MCF 10A (cell line): ENCODE results near the gene MIA3. TPM values are rescaled to one million over a fixed set of nuclear protein-coding genes. Genes with fewer than 3 reads are reported as not detected.
A peak's percentile ranks its signal among the peaks of the same experiment; 100 is the strongest.

Source experiments
- BruUV-seq: library from RNA; stranded (reverse); fragments of 400-500 nt; replicated peaks from 2 replicates; lab custom pipeline; 2021; lab: Mats Ljungman, UMichigan
- CTCF ChIA-PET: fragments of 300-600 bp; sonication (Branson Sonifier 250); formaldehyde crosslinking; extraction: SDS; loops from one replicate; lab custom pipeline; 2021; ENCODE audit warnings: antibody characterized with exemption, inconsistent platforms; lab: Yijun Ruan, JAX
- POLR2A ChIA-PET: fragments of 300-600, 350-650 bp; sonication (Branson Sonifier 250); formaldehyde crosslinking; extraction: SDS; loops from one replicate; lab custom pipeline; 2020; ENCODE audit warnings: antibody characterized with exemption, inconsistent platforms; lab: Yijun Ruan, JAX
- DNase-seq: peaks from one replicate; pipeline ENCODE4 v3.0.0-alpha.2; 2018; ENCODE audit not compliant: unreplicated experiment
- H3K27ac Mint-ChIP-seq: one replicate; pipeline ENCODE4 v1.8.0; 2022; ENCODE audit warnings: mild to moderate bottlenecking, low read depth, mixed read lengths; ENCODE audit not compliant: unreplicated experiment
- H3K27me3 Mint-ChIP-seq: one replicate; pipeline ENCODE4 v1.8.0; 2022; ENCODE audit warnings: mixed read lengths; ENCODE audit not compliant: insufficient read depth, unreplicated experiment
- H3K36me3 Mint-ChIP-seq: one replicate; pipeline ENCODE4 v1.8.0; 2022; ENCODE audit warnings: mild to moderate bottlenecking, moderate library complexity, mixed read lengths; ENCODE audit not compliant: insufficient read depth, unreplicated experiment
- H3K4me1 Mint-ChIP-seq: one replicate; pipeline ENCODE4 v1.8.0; 2022; ENCODE audit warnings: mixed read lengths; ENCODE audit not compliant: insufficient read depth, unreplicated experiment
- H3K4me3 Mint-ChIP-seq: one replicate; pipeline ENCODE4 v1.8.0; 2022; ENCODE audit warnings: mild to moderate bottlenecking, moderate library complexity, mixed read lengths; ENCODE audit not compliant: unreplicated experiment
- H3K9me3 Mint-ChIP-seq: one replicate; pipeline ENCODE4 v1.8.0; 2022; ENCODE audit warnings: mixed read lengths; ENCODE audit not compliant: unreplicated experiment
- CTCF ChIP-seq: fragments of 200-600 bp; IDR thresholded peaks from one replicate; pipeline ENCODE4 v1.8.0; 2022; ENCODE audit warnings: antibody characterized with exemption, mild to moderate bottlenecking; ENCODE audit not compliant: unreplicated experiment
- intact Hi-C: fragments of 100-400 bp; cut with micrococcal nuclease; formaldehyde crosslinking; loops from 2 replicates; pipeline ENCODE4 v1.14.1; 2022
- total RNA-seq: library from RNA; stranded (reverse); gene quantifications from 2 replicates; pipeline ENCODE4 v1.2.3, GENCODE V29; 2022

Gene MIA3
- total RNA-seq, 1 experiment from 2014 or later: 166 TPM

- peak overlapping the region; percentile 97 for H3K27ac Mint-ChIP-seq
- intact Hi-C loops: loop anchor here (1.0 to 5.0 kb wide), 4 partner anchors 27 to 438 kb away; partner anchors contain the start of genes AIDA and BROX
- no peaks in the 10 kb centered on the region for H3K9me3 Mint-ChIP-seq
- peaks cover 42% of the 10 kb centered on the region for H3K36me3 Mint-ChIP-seq
- peak; percentile 100 for DNase-seq
- BruUV-seq: no TSS peak
- no peaks in the 10 kb centered on the region for H3K27me3 Mint-ChIP-seq
- CTCF ChIA-PET: interaction anchor here (0.7 to 8.7 kb wide), 9 partner anchors 9 to 1238 kb away, joined by 3 to 76 read pairs (median 6); partner anchors contain the start of gene TAF1A
- POLR2A ChIA-PET: interaction anchor here (0.6 to 5.1 kb wide), 42 partner anchors 8 to 1472 kb away, joined by 3 to 70 read pairs (median 4); partner anchors contain the start of genes AIDA, BROX, MIA3 and TAF1A
- peak overlapping the region; percentile 85 for H3K4me3 Mint-ChIP-seq
- TF ChIP-seq CTCF: no peak
- peaks cover 10% of the 10 kb centered on the region for H3K4me1 Mint-ChIP-seq
Measured at GRCh38 chr1:222643938-222644635, 26.2 kb downstream of the MIA3 start.

- peak overlapping the region; percentile 85 for H3K4me3 Mint-ChIP-seq
- intact Hi-C loops: loop anchor here (1.0 to 5.0 kb wide), 4 partner anchors 27 to 438 kb away; partner anchors contain the start of genes AIDA and BROX
- H3K4me1 Mint-ChIP-seq: peaks cover 10% of the 10 kb centered on the region
- CTCF ChIA-PET: interaction anchor here (0.7 to 8.7 kb wide), 8 partner anchors 8 to 1237 kb away, joined by 3 to 76 read pairs (median 8); no protein-coding TSS in a partner anchor
- POLR2A ChIA-PET: interaction anchor here (0.7 to 5.1 kb wide), 35 partner anchors 9 to 1471 kb away, joined by 3 to 70 read pairs (median 5); partner anchors contain the start of genes AIDA, BROX, MIA3 and TAF1A
- DNase-seq: no peak
- H3K27me3 Mint-ChIP-seq: no peaks in the 10 kb centered on the region
- TSS peak; percentile 55 for BruUV-seq
- TF ChIP-seq CTCF: no peak
- H3K9me3 Mint-ChIP-seq: no peaks in the 10 kb centered on the region
- H3K36me3 Mint-ChIP-seq: peaks cover 37% of the 10 kb centered on the region
- H3K27ac Mint-ChIP-seq: peak overlapping the region; percentile 97
Measured at GRCh38 chr1:222644636-222644980, 26.7 kb downstream of the MIA3 start.

- DNase-seq: no peak
- POLR2A ChIA-PET: interaction anchor here (1.1 to 1.6 kb wide), 4 partner anchors 9 to 187 kb away, joined by 3 to 6 read pairs (median 4); no protein-coding TSS in a partner anchor
- BruUV-seq: no TSS peak
Measured at GRCh38 chr1:222652676-222653075, 34.8 kb downstream of the MIA3 start.

More at GRCh38 chr1:222652676-222653075, 34.8 kb downstream of the MIA3 start:
- peaks cover 90% of the 10 kb centered on the region for H3K36me3 Mint-ChIP-seq
- H3K4me3 Mint-ChIP-seq: no peak overlapping the region
- no peak overlapping the region for H3K27ac Mint-ChIP-seq
- no peaks in the 10 kb centered on the region for H3K4me1 Mint-ChIP-seq
- CTCF ChIA-PET: interaction anchor here (0.8 to 1.5 kb wide), 7 partner anchors 8 to 197 kb away, joined by 3 to 5 read pairs (median 3); no protein-coding TSS in a partner anchor
- intact Hi-C loops: no loop called here
- TF ChIP-seq CTCF: no peak
- no peaks in the 10 kb centered on the region for H3K27me3 Mint-ChIP-seq
- no peaks in the 10 kb centered on the region for H3K9me3 Mint-ChIP-seq
